H1 (cell line): ENCODE measurements around the gene PARP1. TPM values are rescaled to one million over a fixed set of nuclear protein-coding genes. Genes with fewer than 3 reads are reported as not detected.

Experiments used
- CTCF ChIA-PET: fragments of 300-600 bp; sonication (Branson Sonifier 250); formaldehyde crosslinking; loops from one replicate; lab custom pipeline; 2021; ENCODE audit not compliant: partially characterized antibody; lab: Charles Lee
- POLR2A ChIA-PET: fragments of 300-600 bp; sonication (Branson Sonifier 250); formaldehyde crosslinking; loops from one replicate; lab custom pipeline; 2021; ENCODE audit warnings: inconsistent platforms; ENCODE audit not compliant: partially characterized antibody; lab: Charles Lee
- DNase-seq, 2 experiments: peaks; one replicate each; pipeline versions ENCODE4 v3.0.0 to v3.0.0-alpha.2; 2010 to 2022; ENCODE audit warnings: low spot score in 2 of 2, low read depth in 1 of 2, mixed read lengths in 1 of 2
- FAIRE-seq: peaks from 2 replicates; lab custom pipeline; 2011; peaks lifted over from hg19 to GRCh38; lab: Jason Lieb, UNC
- H2AFZ ChIP-seq: 2 replicates; pipeline ENCODE4 v1.8.1; 2012; ENCODE audit warnings: low read length, inconsistent platforms
- H2AK5ac ChIP-seq: 2 replicates; pipeline ENCODE4 v1.6.1; 2013; ENCODE audit warnings: low read depth, low read length
- H2BK120ac ChIP-seq: replicated peaks from 2 replicates; pipeline ENCODE3; 2013; ENCODE audit warnings: low read depth, low read length, inconsistent platforms
- H2BK12ac ChIP-seq: 2 replicates; pipeline ENCODE4 v1.6.1; 2013; ENCODE audit warnings: low read depth, low read length
- H2BK15ac ChIP-seq: 2 replicates; pipeline ENCODE4 v1.6.1; 2013; ENCODE audit warnings: low read length
- H2BK20ac ChIP-seq: 2 replicates; pipeline ENCODE4 v1.6.1; 2013; ENCODE audit warnings: low read length
- H2BK5ac ChIP-seq: 2 replicates; pipeline ENCODE4 v1.6.1; 2013; ENCODE audit warnings: low read depth, low read length
- H3K14ac ChIP-seq: 2 replicates; pipeline ENCODE4 v1.6.1; 2013; ENCODE audit warnings: inconsistent platforms; ENCODE audit not compliant: insufficient read length
- H3K18ac ChIP-seq: 2 replicates; pipeline ENCODE4 v1.6.1; 2013; ENCODE audit warnings: low read length; ENCODE audit errors: extremely low read depth
- H3K23ac ChIP-seq: 2 replicates; pipeline ENCODE4 v1.6.1; 2013; ENCODE audit warnings: inconsistent platforms; ENCODE audit not compliant: insufficient read length
- H3K23me2 ChIP-seq: 2 replicates; pipeline ENCODE4 v1.6.1; 2013; ENCODE audit warnings: low read depth, low read length
- H3K27ac ChIP-seq: 2 replicates; pipeline ENCODE4 v1.6.1; 2011; ENCODE audit warnings: low read depth, low read length, inconsistent platforms
- H3K27me3 ChIP-seq, 4 experiments: replicated peaks in 1 of 4; 1 replicate in 1 of 4; 2 replicates in 3 of 4; pipeline versions ENCODE4 v1.6.1 to v1.8.1; 2011 to 2013; ENCODE audit warnings: low read length in 3 of 4, mild to moderate bottlenecking in 3 of 4, inconsistent platforms in 2 of 4, mixed read lengths in 2 of 4, moderate library complexity in 1 of 4; ENCODE audit not compliant: control insufficient read depth in 3 of 4, insufficient read depth in 3 of 4; ENCODE audit errors: extremely low read depth in 1 of 4
- H3K36me3 ChIP-seq, 4 experiments: 2 replicates each; pipeline versions ENCODE4 v1.6.1 to v1.8.1; 2011 to 2013; ENCODE audit warnings: mild to moderate bottlenecking in 4 of 4, low read length in 3 of 4, moderate library complexity in 2 of 4, control low read depth in 1 of 4, inconsistent platforms in 1 of 4; ENCODE audit not compliant: insufficient read depth in 4 of 4, control insufficient read depth in 2 of 4
- H3K4ac ChIP-seq: replicated peaks from 2 replicates; pipeline ENCODE3; 2013; ENCODE audit warnings: low read length, low read depth, mixed read lengths, inconsistent platforms; ENCODE audit not compliant: insufficient read length
- H3K4me1 ChIP-seq, 4 experiments: replicated peaks in 1 of 4; 1 replicate in 1 of 4; 2 replicates in 3 of 4; pipeline versions ENCODE4 v1.6.1 to v1.8.1; 2011 to 2013; ENCODE audit warnings: low read length in 3 of 4, inconsistent platforms in 2 of 4, mixed read lengths in 1 of 4; ENCODE audit not compliant: insufficient read depth in 4 of 4, control insufficient read depth in 3 of 4
- H3K4me2 ChIP-seq, 2 experiments: 2 replicates each; pipeline versions ENCODE4 v1.6.1 to v1.8.1; 2011 to 2013; ENCODE audit warnings: low read depth in 2 of 2, low read length in 2 of 2, control low read depth in 1 of 2, inconsistent platforms in 1 of 2, mild to moderate bottlenecking in 1 of 2; ENCODE audit not compliant: insufficient read depth in 1 of 2
- H3K4me3 ChIP-seq, 4 experiments: fragments of 200-600, 300-600 bp in 1 of 4; sonication (generic), shearing (Covaris generic), sonication (Bioruptor Twin) in 1 of 4; 2 replicates each; pipeline versions ENCODE4 v1.5.1 to v1.8.1; 2011 to 2016; ENCODE audit warnings: low read length in 4 of 4, low read depth in 3 of 4, control low read depth in 2 of 4, inconsistent platforms in 2 of 4, mild to moderate bottlenecking in 2 of 4, mixed read lengths in 1 of 4, moderate library complexity in 1 of 4; ENCODE audit not compliant: insufficient read depth in 2 of 4; ENCODE audit errors: extremely low read depth in 1 of 4
- H3K56ac ChIP-seq: replicated peaks from 2 replicates; pipeline ENCODE3; 2013; ENCODE audit warnings: low read depth, mild to moderate bottlenecking, mixed read lengths, low read length, inconsistent platforms; ENCODE audit not compliant: insufficient read length
- H3K79me1 ChIP-seq: 2 replicates; pipeline ENCODE4 v1.6.1; 2013; ENCODE audit warnings: low read depth, low read length, control low read depth
- H3K79me2 ChIP-seq, 2 experiments: 2 replicates each; pipeline versions ENCODE4 v1.6.1 to v1.8.1; 2012 to 2013; ENCODE audit warnings: low read length in 2 of 2, mild to moderate bottlenecking in 2 of 2, inconsistent platforms in 1 of 2; ENCODE audit not compliant: insufficient read depth in 2 of 2, control insufficient read depth in 1 of 2
- H3K9ac ChIP-seq, 4 experiments: replicated peaks in 1 of 4; 1 replicate in 1 of 4; 2 replicates in 3 of 4; pipeline versions ENCODE4 v1.6.1 to v1.8.1; 2011 to 2013; ENCODE audit warnings: low read depth in 3 of 4, low read length in 3 of 4, control low read depth in 2 of 4, mild to moderate bottlenecking in 2 of 4, moderate library complexity in 2 of 4, inconsistent platforms in 1 of 4; ENCODE audit errors: extremely low read depth in 1 of 4
- H3K9me3 ChIP-seq, 2 experiments: 2 replicates each; pipeline versions ENCODE4 v1.6.1 to v1.8.1; 2012 to 2013; ENCODE audit warnings: mild to moderate bottlenecking in 2 of 2, moderate library complexity in 2 of 2, control low read depth in 1 of 2, inconsistent platforms in 1 of 2, low read depth in 1 of 2, low read length in 1 of 2, mixed read lengths in 1 of 2; ENCODE audit not compliant: insufficient read depth in 2 of 2
- H4K20me1 ChIP-seq, 2 experiments: replicated peaks in 1 of 2; 2 replicates each; pipeline versions ENCODE3 to v1.8.1; 2011 to 2013; ENCODE audit warnings: inconsistent platforms in 2 of 2, low read length in 2 of 2, mild to moderate bottlenecking in 1 of 2; ENCODE audit not compliant: insufficient read depth in 2 of 2, control insufficient read depth in 1 of 2
- H4K5ac ChIP-seq: 2 replicates; pipeline ENCODE4 v1.6.1; 2013; ENCODE audit warnings: low read length, low read depth, mixed read lengths, inconsistent platforms; ENCODE audit not compliant: insufficient read length
- H4K8ac ChIP-seq: 2 replicates; pipeline ENCODE4 v1.8.0; 2013; ENCODE audit warnings: mild to moderate bottlenecking, moderate library complexity, low read length, inconsistent platforms; ENCODE audit not compliant: insufficient read depth; ENCODE audit errors: extremely low read depth
- H4K91ac ChIP-seq: replicated peaks from 2 replicates; pipeline ENCODE3; 2013; ENCODE audit warnings: low read length, mixed read lengths, inconsistent platforms; ENCODE audit not compliant: insufficient read length
- EGR1 ChIP-seq: IDR thresholded peaks from 2 replicates; pipeline ENCODE4 v1.6.1; 2011; ENCODE audit warnings: low read depth, low read length, borderline replicate concordance
- EP300 ChIP-seq, 2 experiments: IDR thresholded peaks; 1 replicate in 1 of 2; 2 replicates in 1 of 2; pipeline ENCODE4 v1.6.1; 2011 to 2012; ENCODE audit warnings: low read depth in 2 of 2, low read length in 2 of 2, mild to moderate bottlenecking in 2 of 2, borderline replicate concordance in 1 of 2, inconsistent platforms in 1 of 2, moderate library complexity in 1 of 2
- FOSL1 ChIP-seq: IDR thresholded peaks from 2 replicates; pipeline ENCODE4 v1.6.1; 2011; ENCODE audit warnings: mild to moderate bottlenecking, low read depth, low read length, moderate library complexity; ENCODE audit not compliant: insufficient read depth
- GABPA ChIP-seq: IDR thresholded peaks from 2 replicates; pipeline ENCODE4 v1.6.1; 2011; ENCODE audit warnings: mild to moderate bottlenecking, low read length, moderate library complexity, borderline replicate concordance; ENCODE audit not compliant: insufficient read depth
- NRF1 ChIP-seq: IDR thresholded peaks from 2 replicates; pipeline ENCODE4 v1.6.1; 2011; ENCODE audit warnings: mild to moderate bottlenecking, low read depth, low read length, improper control_type of control experiment
- PHF8 ChIP-seq: fragments of 200-600 bp; sonication (generic); conservative IDR thresholded peaks from 2 replicates; pipeline ENCODE4 v1.7.1; 2012; ENCODE audit warnings: low read depth, mild to moderate bottlenecking, inconsistent platforms, low read length, moderate library complexity
- WGBS, 2 experiments: shearing (Covaris generic) in 1 of 2; methylation state at CpG; one replicate each; pipeline versions ENCODE4 v1.1.6 to v1.1.7; 2013 to 2015; ENCODE audit warnings: low lambda C conversion rate in 2 of 2, mixed read lengths in 2 of 2, inconsistent platforms in 1 of 2, low coverage in 1 of 2, missing lambda C conversion rate in 1 of 2; ENCODE audit not compliant: insufficient replicate concordance in 2 of 2, insufficient coverage in 1 of 2, insufficient read length in 1 of 2; ENCODE audit errors: extremely low coverage in 1 of 2, missing lambda C conversion rate in 1 of 2; 5-methylcytosine and 5-hydroxymethylcytosine counted together
- polyA plus RNA-seq, 7 experiments: library from polyadenylated mRNA; depleted of rRNA in 3 of 7; stranded (reverse) in 5 of 7; unstranded in 2 of 7; fragments of >200 nt in 5 of 7; fragments of 200-250 nt in 2 of 7; gene quantifications; 1 replicate in 5 of 7; 2 replicates in 1 of 7; 4 replicates in 1 of 7; pipeline versions ENCODE4 v1.2.1 to v1.2.3, GENCODE V29; 2011 to 2013; ENCODE audit warnings: missing spikeins in 2 of 7, mixed read lengths in 2 of 7
- total RNA-seq: library from RNA; stranded (reverse); fragmentation: NEBNext Ultra II Directional; extraction: Animal tissue kit (Norgen Biotek cat#: 25700); gene quantifications from 2 replicates; pipeline ENCODE4 v1.2.1, GENCODE V29; 2021

The PARP1 gene
- total and polyA plus RNA-seq, 2 of the 8 experiments (the other 6 are each of a cell fraction or from before 2014, with no cell fraction given): 416 to 441 TPM

DNA sequence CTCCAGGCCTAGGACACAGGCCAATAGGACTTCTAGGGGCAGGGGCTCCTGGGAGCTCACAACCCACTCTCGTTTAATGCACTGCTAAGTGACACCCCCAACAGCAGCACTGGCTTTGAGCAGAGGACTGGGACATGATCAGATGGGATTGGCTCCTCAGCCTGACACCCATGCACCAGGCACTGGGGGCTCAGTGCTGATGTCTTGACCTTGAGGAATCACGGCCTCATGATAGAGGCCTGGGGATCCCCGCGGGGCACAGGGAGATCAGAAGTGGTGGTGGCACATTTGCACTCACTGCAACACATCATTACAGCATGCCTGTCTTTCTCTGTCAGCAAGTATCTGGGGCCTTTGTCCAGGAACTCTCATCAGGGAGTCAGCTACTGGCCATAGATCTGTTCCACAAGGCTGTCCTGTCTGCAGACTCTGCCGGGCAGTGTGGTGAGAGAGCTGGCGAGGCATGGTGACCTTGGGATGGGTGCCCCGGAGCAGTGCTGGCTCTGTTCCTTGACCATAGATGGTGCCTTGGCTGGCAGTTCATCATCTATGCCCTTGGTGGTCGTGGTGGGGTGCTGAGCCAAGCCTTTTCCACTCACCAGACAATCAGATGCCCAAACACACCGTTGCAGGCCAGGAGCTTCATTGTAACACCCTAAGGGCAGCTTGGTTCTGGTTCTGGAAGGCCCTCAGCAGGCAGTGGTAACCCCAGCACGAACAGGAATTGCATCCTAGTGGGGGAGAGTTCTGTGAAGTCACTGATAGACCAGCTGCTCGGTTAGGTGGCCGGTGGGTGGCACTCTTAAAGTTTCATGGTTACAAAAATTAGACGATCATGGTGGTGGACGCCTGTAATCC, 22.2 kb upstream of the PARP1 start:
- Histone ChIP-seq H3K79me1 (no peaks in the 10 kb centered on the region), H3K14ac (no peak overlapping the region), H2BK12ac (peak overlapping the region; percentile 28; the same call in 1 of the 2 replicates), H4K20me1 (no peaks in the 10 kb centered on the region), H3K36me3 (no peaks in the 10 kb centered on the region), H3K79me2 (no peaks in the 10 kb centered on the region), H3K27ac (no peak overlapping the region), H3K23me2 (no peaks in the 10 kb centered on the region), H2BK20ac (no peak overlapping the region), H4K8ac (no peak overlapping the region), H2BK120ac (no peak overlapping the region), H3K4me1 (peaks cover 0 to 9% (median 4%) of the 10 kb centered on the region in 4 experiments; a peak in 3 of 7 replicates), H4K91ac (no peak overlapping the region), H3K4me3 (no peak overlapping the region), H3K4me2 (no peak overlapping the region), H4K5ac (no peak overlapping the region), H3K9me3 (no peaks in the 10 kb centered on the region), H2AFZ (no peak overlapping the region), H2BK15ac (no peak overlapping the region), H3K18ac (no peak overlapping the region), H3K4ac (no peak overlapping the region), H3K9ac (no peak overlapping the region), H2AK5ac (peak overlapping the region; percentile 16; the same call in 1 of the 2 replicates), H2BK5ac (no peak overlapping the region; the same call in 1 of the 2 replicates), H3K27me3 (peaks cover 0 to 2% (median 0%) of the 10 kb centered on the region in 4 experiments; a peak in 1 of 7 replicates), H3K23ac (no peak overlapping the region), H3K56ac (no peak overlapping the region)
- DNase-seq (no peak), FAIRE-seq (no peak)
- POLR2A ChIA-PET: no interaction called here
- 87% methylated on average over 14 of the region's 14 CpGs; no CpG with 5 or more reads in 1 of the 2 experiments for WGBS, 2 experiments
- CTCF ChIA-PET: interaction anchor here (0.5 to 1.6 kb wide), 4 partner anchors 14 to 140 kb away, joined by 3 to 5 read pairs (median 4); no protein-coding TSS in a partner anchor
- no peak for TF ChIP-seq NRF1
- no peak for TF ChIP-seq GABPA
- TF ChIP-seq PHF8: no peak
- no peak for TF ChIP-seq EP300 (IDR thresholded peaks at IDR 0.05; ENCODE audit: borderline replicate concordance in 1 of 2, low read depth in 2 of 2, low read length in 2 of 2)
- TF ChIP-seq FOSL1: no peak
- TF ChIP-seq EGR1: no peak
